Activated CD8-positive, alpha-beta T cell treated with anti-CD3 and anti-CD28 coated beads for 36 hours (primary cell): ENCODE measurements around the gene NSL1. TPM values are rescaled to one million over a fixed set of nuclear protein-coding genes. Genes with fewer than 3 reads are reported as not detected.
"Not testable (repeated sequence)": the region's sequence is repeated elsewhere in the genome, so short reads cannot be mapped to it uniquely, and the experiment has no call there.

Experiments used
- ATAC-seq: fragments of 200-7000 bp; cut with Tn5 transposase; one replicate; pipeline ENCODE4 v1.10.0; 2021; ENCODE audit warnings: mild to moderate bottlenecking, moderate library complexity
- CTCF ChIA-PET: fragments of 350-600 bp; sonication (Branson Sonifier 250); formaldehyde crosslinking; loops from one replicate; lab custom pipeline; 2021; ENCODE audit warnings: antibody characterized with exemption; lab: Charles Lee
- POLR2A ChIA-PET: fragments of 350-600 bp; sonication (Branson Sonifier 250); formaldehyde crosslinking; loops from one replicate; lab custom pipeline; 2021; ENCODE audit warnings: antibody characterized with exemption; lab: Charles Lee
- DNase-seq: peaks from one replicate; pipeline ENCODE4 v3.0.0-alpha.2; 2020
- H3K27ac Mint-ChIP-seq: one replicate; pipeline ENCODE4 v1.8.0; 2021; ENCODE audit warnings: mild to moderate bottlenecking, mixed read lengths
- H3K27me3 Mint-ChIP-seq: one replicate; pipeline ENCODE4 v1.8.0; 2021; ENCODE audit warnings: mixed read lengths
- H3K36me3 Mint-ChIP-seq: one replicate; pipeline ENCODE4 v1.8.0; 2021; ENCODE audit warnings: low read depth, mixed read lengths
- H3K4me1 Mint-ChIP-seq: one replicate; pipeline ENCODE4 v1.8.0; 2021; ENCODE audit warnings: low read depth, mixed read lengths
- H3K4me3 Mint-ChIP-seq: one replicate; pipeline ENCODE4 v1.8.0; 2021; ENCODE audit warnings: mild to moderate bottlenecking, moderate library complexity, mixed read lengths
- H3K9me3 Mint-ChIP-seq: one replicate; pipeline ENCODE4 v1.8.0; 2021; ENCODE audit warnings: mixed read lengths
- CTCF ChIP-seq: fragments of 200-600 bp; IDR thresholded peaks from one replicate; pipeline ENCODE4 v1.8.0; 2022; ENCODE audit warnings: antibody characterized with exemption, mild to moderate bottlenecking
- intact Hi-C: fragments of 100-400 bp; cut with micrococcal nuclease; formaldehyde crosslinking; loops from one replicate; pipeline ENCODE4 v1.10.0; 2022
- total RNA-seq, 2 experiments: library from RNA; stranded (reverse); gene quantifications; one replicate each; pipeline ENCODE4 v1.2.3, GENCODE V29; 2021

NSL1 gene
- total RNA-seq, 2 experiments from 2014 or later = 29.6 to 34.9 TPM

- ChIA-PET CTCF (interaction anchor here (1.1 to 1.8 kb wide), 2 partner anchors 21 to 64 kb away, joined by 3 to 7 read pairs; no protein-coding TSS in a partner anchor), POLR2A (interaction anchor here (1.6 kb wide), 1 partner anchor 28 kb away, joined by 5 read pairs; no protein-coding TSS in a partner anchor)
- peaks cover 22% of the 10 kb centered on the region for H3K4me1 Mint-ChIP-seq
- ATAC-seq = no peak
- H3K36me3 Mint-ChIP-seq = peaks cover 21% of the 10 kb centered on the region
- intact Hi-C loops = no loop called here
- peak overlapping the region; percentile 30 for H3K27ac Mint-ChIP-seq
- H3K9me3 Mint-ChIP-seq = peaks cover 2% of the 10 kb centered on the region
- TF ChIP-seq CTCF = no peak
- no peak overlapping the region for H3K4me3 Mint-ChIP-seq
- DNase-seq = no peak
- H3K27me3 Mint-ChIP-seq = no peaks in the 10 kb centered on the region
Measured at GRCh38 chr1:212728606-212729005, 63.0 kb downstream of the NSL1 start.

- H3K4me3 Mint-ChIP-seq = no peak overlapping the region
- DNase-seq = peak; percentile 32
- no peaks in the 10 kb centered on the region for H3K27me3 Mint-ChIP-seq
- ATAC-seq = peak; percentile 39
- peak overlapping the region; percentile 66 for H3K27ac Mint-ChIP-seq
- CTCF ChIA-PET = interaction anchor here (1.6 to 1.8 kb wide), 2 partner anchors 22 to 63 kb away, joined by 5 to 7 read pairs; no protein-coding TSS in a partner anchor
- H3K9me3 Mint-ChIP-seq = peaks cover 6% of the 10 kb centered on the region
- no peak for TF ChIP-seq CTCF
- intact Hi-C loops = no loop called here
- POLR2A ChIA-PET = interaction anchor here (1.6 kb wide), 1 partner anchor 27 kb away, joined by 5 read pairs; no protein-coding TSS in a partner anchor
- H3K4me1 Mint-ChIP-seq = peaks cover 31% of the 10 kb centered on the region
- peaks cover 25% of the 10 kb centered on the region for H3K36me3 Mint-ChIP-seq
Measured at GRCh38 chr1:212727386-212728181, 64.0 kb downstream of the NSL1 start.

GRCh38 chr1:212724679-212725078 is 66.9 kb downstream of the NSL1 start:
- H3K9me3 Mint-ChIP-seq, CTCF ChIA-PET, intact Hi-C loops, H3K4me3 Mint-ChIP-seq, ATAC-seq, H3K27ac Mint-ChIP-seq, DNase-seq, H3K27me3 Mint-ChIP-seq, POLR2A ChIA-PET: not testable (repeated sequence)
- Mint-ChIP-seq H3K4me1 (peaks cover 43% of the 10 kb centered on the region), H3K36me3 (peaks cover 25% of the 10 kb centered on the region)

GRCh38 chr1:212722270-212722957 is 69.2 kb downstream of the NSL1 start:
- CTCF ChIA-PET = interaction anchor here (0.7 to 3.6 kb wide), 10 partner anchors 10 to 272 kb away, joined by 3 to 10 read pairs (median 6); no protein-coding TSS in a partner anchor
- TF ChIP-seq CTCF = no peak
- Mint-ChIP-seq H3K4me3 (no peak overlapping the region), H3K27ac (peak overlapping the region; percentile 65), H3K27me3 (peaks cover 13% of the 10 kb centered on the region), H3K9me3 (peaks cover 6% of the 10 kb centered on the region), H3K4me1 (peaks cover 31% of the 10 kb centered on the region), H3K36me3 (peaks cover 24% of the 10 kb centered on the region)
- intact Hi-C loops = no loop called here
- POLR2A ChIA-PET = interaction anchor here (0.7 to 2.6 kb wide), 6 partner anchors 9 to 69 kb away, joined by 3 to 9 read pairs (median 4); partner anchors contain the start of genes NSL1 and TATDN3
- peak; percentile 41 for ATAC-seq
- peak; percentile 23 for DNase-seq
